ENCODE data around the gene CPEB1.

The CPEB1 gene
- total RNA-seq, result 0 to 0.39 (median 0) reads per million in 3 donors

GRCh38 chr15:82647045-82647834, at the start of gene CPEB1:
Gene CPEB1, minus strand, starts transcription at chr15:82647363. Its CDS starts 18,904 bp downstream, at chr15:82628459.
- Histone ChIP-seq H3K27ac (ENCODE audit: insufficient read depth, low read length, poor library complexity, severe bottlenecking) (no peak within 1 kb of the TSS), H3K9me3 (ENCODE audit: control insufficient read depth, low read length) (no peaks in the 10 kb centered on the region), H3K4me1 (ENCODE audit: control insufficient read depth, insufficient read depth, low read length, poor library complexity, severe bottlenecking) (peaks cover 21% of the 10 kb centered on the region), H3K27me3 (replicated peaks; ENCODE audit: control insufficient read depth, insufficient read depth, low read length, poor library complexity, severe bottlenecking) (peaks cover 21% of the 10 kb centered on the region), H3K4me3 (ENCODE audit: insufficient read depth, low read depth, low read length, poor library complexity, severe bottlenecking) (peak within 1 kb of the TSS; percentile 52), H3K36me3 (ENCODE audit: control insufficient read depth, insufficient read depth, low read length) (no peaks in the 10 kb centered on the region)
- DNase-seq, result no peak

GRCh38 chr15:82692171-82692570, 45.0 kb upstream of the CPEB1 start:
- no peaks in the 10 kb centered on the region for H3K36me3 ChIP-seq (ENCODE audit: control insufficient read depth, insufficient read depth, low read length)
- H3K27me3 ChIP-seq (replicated peaks; ENCODE audit: control insufficient read depth, insufficient read depth, low read length, poor library complexity, severe bottlenecking), result no peaks in the 10 kb centered on the region
- no peaks in the 10 kb centered on the region for H3K9me3 ChIP-seq (ENCODE audit: control insufficient read depth, low read length)
- H3K27ac ChIP-seq (ENCODE audit: insufficient read depth, low read length, poor library complexity, severe bottlenecking), result no peak overlapping the region
- H3K4me1 ChIP-seq (ENCODE audit: control insufficient read depth, insufficient read depth, low read length, poor library complexity, severe bottlenecking), result no peaks in the 10 kb centered on the region
- DNase-seq, result no peak
- no peak overlapping the region for H3K4me3 ChIP-seq (ENCODE audit: insufficient read depth, low read depth, low read length, poor library complexity, severe bottlenecking)

GRCh38 chr15:82689147-82689546, 42.0 kb upstream of the CPEB1 start:
- Histone ChIP-seq H3K27ac (ENCODE audit: insufficient read depth, low read length, poor library complexity, severe bottlenecking) (no peak overlapping the region), H3K36me3 (ENCODE audit: control insufficient read depth, insufficient read depth, low read length) (no peaks in the 10 kb centered on the region), H3K9me3 (ENCODE audit: control insufficient read depth, low read length) (no peaks in the 10 kb centered on the region), H3K4me3 (ENCODE audit: insufficient read depth, low read depth, low read length, poor library complexity, severe bottlenecking) (no peak overlapping the region), H3K27me3 (replicated peaks; ENCODE audit: control insufficient read depth, insufficient read depth, low read length, poor library complexity, severe bottlenecking) (no peaks in the 10 kb centered on the region), H3K4me1 (ENCODE audit: control insufficient read depth, insufficient read depth, low read length, poor library complexity, severe bottlenecking) (no peaks in the 10 kb centered on the region)
- DNase-seq, result no peak

- H3K27ac ChIP-seq (ENCODE audit: insufficient read depth, low read length, poor library complexity, severe bottlenecking), result no peak overlapping the region
- no peak for DNase-seq
- H3K9me3 ChIP-seq (ENCODE audit: control insufficient read depth, low read length), result no peaks in the 10 kb centered on the region
- H3K4me1 ChIP-seq (ENCODE audit: control insufficient read depth, insufficient read depth, low read length, poor library complexity, severe bottlenecking), result no peaks in the 10 kb centered on the region
- H3K27me3 ChIP-seq (replicated peaks; ENCODE audit: control insufficient read depth, insufficient read depth, low read length, poor library complexity, severe bottlenecking), result no peaks in the 10 kb centered on the region
- H3K4me3 ChIP-seq (ENCODE audit: insufficient read depth, low read depth, low read length, poor library complexity, severe bottlenecking), result no peak overlapping the region
- no peaks in the 10 kb centered on the region for H3K36me3 ChIP-seq (ENCODE audit: control insufficient read depth, insufficient read depth, low read length)
These were observed 41.5 kb upstream of the CPEB1 start for GRCh38 chr15:82688691-82689090.

- H3K27ac ChIP-seq (ENCODE audit: insufficient read depth, low read length, poor library complexity, severe bottlenecking), result no peak overlapping the region
- no peaks in the 10 kb centered on the region for H3K27me3 ChIP-seq (replicated peaks; ENCODE audit: control insufficient read depth, insufficient read depth, low read length, poor library complexity, severe bottlenecking)
- no peak for DNase-seq
- H3K9me3 ChIP-seq (ENCODE audit: control insufficient read depth, low read length), result no peaks in the 10 kb centered on the region
- H3K36me3 ChIP-seq (ENCODE audit: control insufficient read depth, insufficient read depth, low read length), result no peaks in the 10 kb centered on the region
- no peaks in the 10 kb centered on the region for H3K4me1 ChIP-seq (ENCODE audit: control insufficient read depth, insufficient read depth, low read length, poor library complexity, severe bottlenecking)
- peak overlapping the region; percentile 67 for H3K4me3 ChIP-seq (ENCODE audit: insufficient read depth, low read depth, low read length, poor library complexity, severe bottlenecking)
These were observed 34.2 kb upstream of the CPEB1 start for GRCh38 chr15:82681371-82681770.

- Histone ChIP-seq H3K4me3 (ENCODE audit: insufficient read depth, low read depth, low read length, poor library complexity, severe bottlenecking) (peak overlapping the region; percentile 67), H3K27ac (ENCODE audit: insufficient read depth, low read length, poor library complexity, severe bottlenecking) (peak overlapping the region; percentile 62), H3K36me3 (ENCODE audit: control insufficient read depth, insufficient read depth, low read length) (no peaks in the 10 kb centered on the region), H3K27me3 (replicated peaks; ENCODE audit: control insufficient read depth, insufficient read depth, low read length, poor library complexity, severe bottlenecking) (no peaks in the 10 kb centered on the region), H3K9me3 (ENCODE audit: control insufficient read depth, low read length) (no peaks in the 10 kb centered on the region), H3K4me1 (ENCODE audit: control insufficient read depth, insufficient read depth, low read length, poor library complexity, severe bottlenecking) (no peaks in the 10 kb centered on the region)
- peak; percentile 67 to 68 (median 68) for DNase-seq
These were observed 33.3 kb upstream of the CPEB1 start for GRCh38 chr15:82680200-82681102.

GRCh38 chr15:82679626-82680199, 32.5 kb upstream of the CPEB1 start:
- no peak for DNase-seq
- H3K4me3 ChIP-seq (ENCODE audit: insufficient read depth, low read depth, low read length, poor library complexity, severe bottlenecking), result peak overlapping the region; percentile 54
- H3K27ac ChIP-seq (ENCODE audit: insufficient read depth, low read length, poor library complexity, severe bottlenecking), result no peak overlapping the region

GRCh38 chr15:82677720-82678323, 30.7 kb upstream of the CPEB1 start:
- Histone ChIP-seq H3K27me3 (replicated peaks; ENCODE audit: control insufficient read depth, insufficient read depth, low read length, poor library complexity, severe bottlenecking) (no peaks in the 10 kb centered on the region), H3K4me1 (ENCODE audit: control insufficient read depth, insufficient read depth, low read length, poor library complexity, severe bottlenecking) (no peaks in the 10 kb centered on the region), H3K27ac (ENCODE audit: insufficient read depth, low read length, poor library complexity, severe bottlenecking) (no peak overlapping the region), H3K9me3 (ENCODE audit: control insufficient read depth, low read length) (no peaks in the 10 kb centered on the region), H3K4me3 (ENCODE audit: insufficient read depth, low read depth, low read length, poor library complexity, severe bottlenecking) (no peak overlapping the region), H3K36me3 (ENCODE audit: control insufficient read depth, insufficient read depth, low read length) (no peaks in the 10 kb centered on the region)
- DNase-seq, result no peak

More at GRCh38 chr15:82679626-82680199, 32.5 kb upstream of the CPEB1 start:
- Histone ChIP-seq H3K27me3 (replicated peaks; ENCODE audit: control insufficient read depth, insufficient read depth, low read length, poor library complexity, severe bottlenecking) (no peaks in the 10 kb centered on the region), H3K4me1 (ENCODE audit: control insufficient read depth, insufficient read depth, low read length, poor library complexity, severe bottlenecking) (no peaks in the 10 kb centered on the region), H3K9me3 (ENCODE audit: control insufficient read depth, low read length) (no peaks in the 10 kb centered on the region), H3K36me3 (ENCODE audit: control insufficient read depth, insufficient read depth, low read length) (no peaks in the 10 kb centered on the region)

- Histone ChIP-seq H3K4me1 (ENCODE audit: control insufficient read depth, insufficient read depth, low read length, poor library complexity, severe bottlenecking) (no peaks in the 10 kb centered on the region), H3K9me3 (ENCODE audit: control insufficient read depth, low read length) (no peaks in the 10 kb centered on the region), H3K4me3 (ENCODE audit: insufficient read depth, low read depth, low read length, poor library complexity, severe bottlenecking) (no peak overlapping the region), H3K27ac (ENCODE audit: insufficient read depth, low read length, poor library complexity, severe bottlenecking) (no peak overlapping the region), H3K27me3 (replicated peaks; ENCODE audit: control insufficient read depth, insufficient read depth, low read length, poor library complexity, severe bottlenecking) (no peaks in the 10 kb centered on the region), H3K36me3 (ENCODE audit: control insufficient read depth, insufficient read depth, low read length) (no peaks in the 10 kb centered on the region)
- no peak for DNase-seq
These were observed 27.7 kb upstream of the CPEB1 start for GRCh38 chr15:82674873-82675272.
